H9 (cell line): ENCODE data around the gene GNAI2. TPM values are rescaled to one million over a fixed set of nuclear protein-coding genes. Genes with fewer than 3 reads are reported as not detected.

Experiments used
- DNase-seq: peaks from one replicate; pipeline ENCODE4 v3.0.0-alpha.2; 2017
- H2AFZ ChIP-seq: one replicate; pipeline ENCODE4 v1.6.1; 2013; ENCODE audit warnings: mild to moderate bottlenecking, low read length, control low read depth, moderate library complexity
- H2AK5ac ChIP-seq: 2 replicates; pipeline ENCODE4 v1.6.1; 2013; ENCODE audit warnings: low read length, control low read depth, mixed read lengths; ENCODE audit not compliant: insufficient read length
- H2BK120ac ChIP-seq: one replicate; pipeline ENCODE4 v1.6.1; 2013; ENCODE audit warnings: low read depth, mild to moderate bottlenecking, low read length, control low read depth, inconsistent platforms; ENCODE audit not compliant: poor library complexity, severe bottlenecking
- H2BK12ac ChIP-seq: 2 replicates; pipeline ENCODE4 v1.6.1; 2013; ENCODE audit warnings: low read length, control low read depth, mixed read lengths, low read depth; ENCODE audit not compliant: insufficient read length
- H2BK15ac ChIP-seq: 2 replicates; pipeline ENCODE4 v1.6.1; 2013; ENCODE audit warnings: low read depth, low read length, control low read depth
- H2BK20ac ChIP-seq: one replicate; pipeline ENCODE4 v1.6.1; 2013; ENCODE audit warnings: low read depth, mild to moderate bottlenecking, low read length, control low read depth, inconsistent platforms; ENCODE audit not compliant: poor library complexity, severe bottlenecking
- H2BK5ac ChIP-seq: 2 replicates; pipeline ENCODE4 v1.6.1; 2013; ENCODE audit warnings: low read length, control low read depth, mixed read lengths; ENCODE audit not compliant: insufficient read length
- H3K14ac ChIP-seq: 2 replicates; pipeline ENCODE4 v1.6.1; 2013; ENCODE audit warnings: low read length, control low read depth; ENCODE audit not compliant: insufficient read depth
- H3K18ac ChIP-seq: 2 replicates; pipeline ENCODE4 v1.6.1; 2013; ENCODE audit warnings: low read depth, mild to moderate bottlenecking, mixed read lengths, low read length, control low read depth; ENCODE audit not compliant: insufficient read length
- H3K23ac ChIP-seq: 2 replicates; pipeline ENCODE4 v1.6.1; 2013; ENCODE audit warnings: low read length, control low read depth, mixed read lengths, low read depth; ENCODE audit not compliant: insufficient read length
- H3K23me2 ChIP-seq: 2 replicates; pipeline ENCODE4 v1.6.1; 2013; ENCODE audit warnings: low read depth, mild to moderate bottlenecking, mixed read lengths, low read length, control low read depth; ENCODE audit not compliant: insufficient read length, poor library complexity, severe bottlenecking
- H3K27ac ChIP-seq: 2 replicates; pipeline ENCODE4 v1.5.1; 2013; ENCODE audit warnings: low read length, control low read depth, mixed read lengths, low read depth; ENCODE audit not compliant: insufficient read length
- H3K27me3 ChIP-seq: 2 replicates; pipeline ENCODE4 v1.6.1; 2013; ENCODE audit warnings: low read length, control low read depth, inconsistent platforms; ENCODE audit not compliant: insufficient read depth
- H3K4ac ChIP-seq: 2 replicates; pipeline ENCODE4 v1.6.1; 2013; ENCODE audit warnings: low read depth, mild to moderate bottlenecking, control low read depth, inconsistent platforms, low read length, moderate library complexity
- H3K4me1 ChIP-seq: 2 replicates; pipeline ENCODE4 v1.6.1; 2013; ENCODE audit warnings: low read length, control low read depth, inconsistent platforms; ENCODE audit not compliant: insufficient read depth
- H3K4me2 ChIP-seq: 2 replicates; pipeline ENCODE4 v1.6.1; 2013; ENCODE audit warnings: low read length, control low read depth, mixed read lengths; ENCODE audit not compliant: insufficient read length, insufficient read depth
- H3K56ac ChIP-seq: 2 replicates; pipeline ENCODE4 v1.6.1; 2013; ENCODE audit warnings: low read depth, mild to moderate bottlenecking, mixed read lengths, low read length, control low read depth; ENCODE audit not compliant: insufficient read length
- H3K79me1 ChIP-seq: 2 replicates; pipeline ENCODE4 v1.6.1; 2013; ENCODE audit warnings: low read depth, mild to moderate bottlenecking, moderate library complexity, low read length, control low read depth, inconsistent platforms; ENCODE audit not compliant: insufficient read depth, poor library complexity, severe bottlenecking
- H3K79me2 ChIP-seq: 2 replicates; pipeline ENCODE4 v1.6.1; 2013; ENCODE audit warnings: low read length, control low read depth, inconsistent platforms; ENCODE audit not compliant: insufficient read depth
- H3K9ac ChIP-seq: 2 replicates; pipeline ENCODE4 v1.6.1; 2013; ENCODE audit warnings: low read length, control low read depth, mixed read lengths; ENCODE audit not compliant: insufficient read length; ENCODE audit errors: extremely low read depth
- H3K9me3 ChIP-seq: one replicate; pipeline ENCODE4 v1.6.1; 2013; ENCODE audit warnings: low read depth, low read length, inconsistent platforms; ENCODE audit not compliant: control insufficient read depth
- H3T11ph ChIP-seq: one replicate; pipeline ENCODE4 v1.6.1; 2013; ENCODE audit warnings: mild to moderate bottlenecking, low read length, control low read depth, inconsistent platforms
- H4K20me1 ChIP-seq: one replicate; pipeline ENCODE4 v1.6.1; 2013; ENCODE audit not compliant: control insufficient read depth, insufficient read length, insufficient read depth
- H4K5ac ChIP-seq: 2 replicates; pipeline ENCODE4 v1.6.1; 2013; ENCODE audit warnings: low read depth, mild to moderate bottlenecking, mixed read lengths, low read length, control low read depth; ENCODE audit not compliant: insufficient read length
- H4K8ac ChIP-seq: replicated peaks from 2 replicates; pipeline ENCODE4 v1.6.1; 2013; ENCODE audit warnings: low read length, control low read depth, mixed read lengths, low read depth; ENCODE audit not compliant: insufficient read length
- H4K91ac ChIP-seq: 2 replicates; pipeline ENCODE4 v1.6.1; 2013; ENCODE audit warnings: low read depth, mild to moderate bottlenecking, moderate library complexity, mixed read lengths, low read length, control low read depth; ENCODE audit not compliant: insufficient read length
- H3K27ac Mint-ChIP-seq, 3 experiments: 2 replicates in 2 of 3; 3 replicates in 1 of 3; pipeline ENCODE4 v1.8.0; 2020 to 2021; ENCODE audit warnings: mixed read lengths in 3 of 3, mild to moderate bottlenecking in 1 of 3, moderate library complexity in 1 of 3
- H3K27me3 Mint-ChIP-seq: 2 replicates; pipeline ENCODE4 v1.8.0; 2021; ENCODE audit warnings: low read depth, mild to moderate bottlenecking, moderate library complexity, mixed read lengths
- H3K36me3 Mint-ChIP-seq, 3 experiments: 2 replicates in 2 of 3; 3 replicates in 1 of 3; pipeline ENCODE4 v1.8.0; 2020 to 2021; ENCODE audit warnings: low read depth in 3 of 3, mixed read lengths in 3 of 3; ENCODE audit not compliant: insufficient read depth in 1 of 3
- H3K4me1 Mint-ChIP-seq, 2 experiments: 2 replicates each; pipeline ENCODE4 v1.8.0; 2020; ENCODE audit warnings: mixed read lengths in 2 of 2
- H3K4me3 Mint-ChIP-seq, 2 experiments: 2 replicates in 1 of 2; 3 replicates in 1 of 2; pipeline ENCODE4 v1.8.0; 2020 to 2021; ENCODE audit warnings: mild to moderate bottlenecking in 2 of 2, mixed read lengths in 2 of 2, moderate library complexity in 1 of 2
- H3K9me3 Mint-ChIP-seq, 2 experiments: 2 replicates in 1 of 2; 3 replicates in 1 of 2; pipeline ENCODE4 v1.8.0; 2020; ENCODE audit warnings: mild to moderate bottlenecking in 2 of 2, mixed read lengths in 2 of 2, moderate library complexity in 1 of 2
- WGBS: extraction: QIAGEN DNeasy Blood & Tissue Kit; methylation state at CpG from one replicate; pipeline ENCODE4 v1.1.7; 2013; ENCODE audit warnings: missing lambda C conversion rate, low lambda C conversion rate, mixed read lengths; ENCODE audit not compliant: insufficient read length; ENCODE audit errors: extremely low coverage; 5-methylcytosine and 5-hydroxymethylcytosine counted together
- total RNA-seq: library from RNA; stranded (reverse); gene quantifications from 2 replicates; pipeline ENCODE4 v1.2.1, GENCODE V29; 2021
- TF ChIP-seq, protein P1 (sequence below): fragments of 200-600 bp; sonication (generic); conservative IDR thresholded peaks from 3 replicates; pipeline ENCODE4 v1.8.0; 2021; ENCODE audit warnings: antibody characterized with exemption, mild to moderate bottlenecking

Gene GNAI2
- total RNA-seq, 1 experiment from 2014 or later, result 218 TPM

DNA sequence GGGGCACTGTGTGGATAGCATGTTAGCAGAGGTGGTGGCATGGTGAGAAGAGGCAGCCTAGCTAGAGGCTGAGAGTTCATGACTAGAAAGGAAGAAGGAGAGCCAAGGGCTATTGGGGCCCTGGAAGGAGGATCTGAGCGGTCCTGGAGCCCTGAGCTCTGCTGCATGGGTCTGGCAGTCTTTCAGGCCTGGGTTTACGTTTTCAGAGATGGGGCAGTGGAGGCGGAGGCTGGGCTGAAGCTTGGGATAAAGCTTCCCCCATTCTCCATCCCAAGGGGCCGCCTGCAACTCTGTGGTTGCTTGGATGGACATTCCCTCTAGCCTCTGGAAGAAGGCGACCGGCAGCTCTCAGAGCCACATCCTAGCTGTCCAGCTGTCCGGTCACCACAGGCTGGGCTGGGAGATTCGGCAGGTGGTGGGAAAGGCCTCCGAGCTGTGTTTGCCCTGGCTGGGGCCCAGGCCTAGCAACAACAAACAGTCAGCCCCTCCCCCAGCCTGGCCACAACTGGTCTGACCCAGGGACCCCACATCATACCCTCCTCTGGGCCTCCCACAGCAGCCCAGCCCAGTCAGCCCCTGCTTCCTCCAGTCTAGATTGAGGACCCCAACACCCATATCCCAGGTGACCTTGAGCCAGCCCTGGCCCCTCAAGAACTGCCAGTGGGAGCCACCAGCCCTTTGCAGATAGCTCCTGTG lies 32.7 kb upstream of the GNAI2 start:
- H3K27ac ChIP-seq, result no peak overlapping the region
- H4K5ac ChIP-seq, result no peak overlapping the region
- WGBS, result no CpG with 5 or more reads among the region's 9 CpGs
- peaks cover 7% of the 10 kb centered on the region; the same call in 1 of the 2 replicates for H3K27me3 ChIP-seq
- no peak overlapping the region for H3K9ac ChIP-seq
- H3K18ac ChIP-seq, result no peak overlapping the region
- Mint-ChIP-seq H3K4me1 (peaks cover 22% of the 10 kb centered on the region in 2 experiments), H3K4me3 (no peak overlapping the region), H3K27ac (peak overlapping the region in 2 of 3 experiments; percentile 19 to 71; a peak in 1 of 7 replicates), H3K36me3 (no peaks in the 10 kb centered on the region), H3K9me3 (no peaks in the 10 kb centered on the region; a peak in 1 of 5 replicates), H3K27me3 (peaks cover 67% of the 10 kb centered on the region)
- H3K9me3 ChIP-seq, result no peaks in the 10 kb centered on the region
- DNase-seq, result no peak
- H2BK5ac ChIP-seq, result no peak overlapping the region
- no peak overlapping the region for H2AFZ ChIP-seq
- no peak overlapping the region for H3T11ph ChIP-seq
- no peak overlapping the region for H3K4ac ChIP-seq
- no peak overlapping the region for H4K8ac ChIP-seq
- no peak overlapping the region for H3K23ac ChIP-seq
- no peaks in the 10 kb centered on the region for H3K79me2 ChIP-seq
- H2BK20ac ChIP-seq, result no peak overlapping the region
- no peaks in the 10 kb centered on the region for H4K20me1 ChIP-seq
- no peak overlapping the region for H3K56ac ChIP-seq
- peaks cover 7% of the 10 kb centered on the region for H3K23me2 ChIP-seq
- TF ChIP-seq, protein P1, sequence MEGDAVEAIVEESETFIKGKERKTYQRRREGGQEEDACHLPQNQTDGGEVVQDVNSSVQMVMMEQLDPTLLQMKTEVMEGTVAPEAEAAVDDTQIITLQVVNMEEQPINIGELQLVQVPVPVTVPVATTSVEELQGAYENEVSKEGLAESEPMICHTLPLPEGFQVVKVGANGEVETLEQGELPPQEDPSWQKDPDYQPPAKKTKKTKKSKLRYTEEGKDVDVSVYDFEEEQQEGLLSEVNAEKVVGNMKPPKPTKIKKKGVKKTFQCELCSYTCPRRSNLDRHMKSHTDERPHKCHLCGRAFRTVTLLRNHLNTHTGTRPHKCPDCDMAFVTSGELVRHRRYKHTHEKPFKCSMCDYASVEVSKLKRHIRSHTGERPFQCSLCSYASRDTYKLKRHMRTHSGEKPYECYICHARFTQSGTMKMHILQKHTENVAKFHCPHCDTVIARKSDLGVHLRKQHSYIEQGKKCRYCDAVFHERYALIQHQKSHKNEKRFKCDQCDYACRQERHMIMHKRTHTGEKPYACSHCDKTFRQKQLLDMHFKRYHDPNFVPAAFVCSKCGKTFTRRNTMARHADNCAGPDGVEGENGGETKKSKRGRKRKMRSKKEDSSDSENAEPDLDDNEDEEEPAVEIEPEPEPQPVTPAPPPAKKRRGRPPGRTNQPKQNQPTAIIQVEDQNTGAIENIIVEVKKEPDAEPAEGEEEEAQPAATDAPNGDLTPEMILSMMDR, result no peak
- H4K91ac ChIP-seq, result no peak overlapping the region
- H2AK5ac ChIP-seq, result no peak overlapping the region
- no peaks in the 10 kb centered on the region for H3K4me1 ChIP-seq
- H2BK120ac ChIP-seq, result no peak overlapping the region
- H3K14ac ChIP-seq, result no peak overlapping the region; the same call in 1 of the 2 replicates
- H2BK12ac ChIP-seq, result no peak overlapping the region
- H3K4me2 ChIP-seq, result no peak overlapping the region
- no peak overlapping the region for H2BK15ac ChIP-seq
- no peaks in the 10 kb centered on the region for H3K79me1 ChIP-seq
